Osteoblast (primary cell): ENCODE results near the gene MRPL53. TPM values are rescaled to one million over a fixed set of nuclear protein-coding genes. Genes with fewer than 3 reads are reported as not detected.
A peak's percentile ranks its signal among the peaks of the same experiment; 100 is the strongest.

ENCODE experiments used
- DNase-seq: peaks from one replicate; pipeline ENCODE4 v3.0.0; 2011; ENCODE audit warnings: low spot score, mixed read lengths; ENCODE audit not compliant: insufficient read length; ENCODE audit errors: missing footprints
- H2AFZ ChIP-seq: 2 replicates; pipeline ENCODE4 v1.6.0; 2011; ENCODE audit warnings: mild to moderate bottlenecking, low read length
- H3K27ac ChIP-seq: 2 replicates; pipeline ENCODE4 v1.5.1; 2011; ENCODE audit warnings: mild to moderate bottlenecking, low read depth, low read length, moderate library complexity
- H3K27me3 ChIP-seq: 2 replicates; pipeline ENCODE4 v1.6.0; 2012; ENCODE audit warnings: mild to moderate bottlenecking, control low read depth, inconsistent platforms, low read length, moderate library complexity; ENCODE audit not compliant: insufficient read depth
- H3K36me3 ChIP-seq: 2 replicates; pipeline ENCODE4 v1.5.1; 2011; ENCODE audit warnings: mild to moderate bottlenecking, low read length, control low read depth, moderate library complexity; ENCODE audit not compliant: insufficient read depth
- H3K4me1 ChIP-seq: 2 replicates; pipeline ENCODE4 v1.5.1; 2011; ENCODE audit warnings: mild to moderate bottlenecking, low read length, control low read depth, moderate library complexity; ENCODE audit not compliant: insufficient read depth
- H3K4me2 ChIP-seq: 2 replicates; pipeline ENCODE4 v1.6.0; 2011; ENCODE audit warnings: mild to moderate bottlenecking, low read length; ENCODE audit not compliant: insufficient read depth
- H3K4me3 ChIP-seq: fragments of 200-600 bp; sonication (generic); 3 replicates; pipeline ENCODE4 v1.5.1; 2012; ENCODE audit warnings: mild to moderate bottlenecking, low read length, inconsistent platforms; ENCODE audit not compliant: insufficient read depth
- H3K79me2 ChIP-seq: 2 replicates; pipeline ENCODE4 v1.6.0; 2012; ENCODE audit warnings: mild to moderate bottlenecking, low read length, control low read depth, inconsistent platforms; ENCODE audit not compliant: insufficient read depth
- H3K9me3 ChIP-seq: 2 replicates; pipeline ENCODE4 v1.5.1; 2011; ENCODE audit warnings: low read depth, low read length, control low read depth
- H4K20me1 ChIP-seq: 2 replicates; pipeline ENCODE4 v1.6.0; 2012; ENCODE audit warnings: mild to moderate bottlenecking, low read length, control low read depth; ENCODE audit not compliant: insufficient read depth
- CTCF ChIP-seq: IDR thresholded peaks from 2 replicates; pipeline ENCODE4 v1.5.1; 2011; ENCODE audit warnings: mild to moderate bottlenecking, low read depth, low read length, moderate library complexity; ENCODE audit errors: extremely low read depth
- total RNA-seq: library from RNA; depleted of rRNA; stranded (reverse); fragments of >200 nt; gene quantifications from 2 replicates; pipeline ENCODE4 v1.2.3, GENCODE V29; 2012

The MRPL53 gene
- total RNA-seq, 1 donor: 23.5 TPM

- peaks cover 21% of the 10 kb centered on the region for H3K36me3 ChIP-seq
- no peaks in the 10 kb centered on the region for H3K27me3 ChIP-seq
- peak overlapping the region; percentile 65 for H2AFZ ChIP-seq
- peaks cover 19% of the 10 kb centered on the region for H3K4me1 ChIP-seq
- H3K4me3 ChIP-seq: no peak overlapping the region
- no peaks in the 10 kb centered on the region for H4K20me1 ChIP-seq
- H3K9me3 ChIP-seq: no peaks in the 10 kb centered on the region
- H3K79me2 ChIP-seq: no peaks in the 10 kb centered on the region
- H3K27ac ChIP-seq: no peak overlapping the region
- no peak for TF ChIP-seq CTCF
- H3K4me2 ChIP-seq: peak overlapping the region; percentile 84
- DNase-seq: peak; percentile 30
These were observed 24.7 kb upstream of the MRPL53 start for GRCh38 chr2:74496997-74497776.

- H4K20me1 ChIP-seq: no peaks in the 10 kb centered on the region
- H3K79me2 ChIP-seq: no peaks in the 10 kb centered on the region
- no peak for DNase-seq
- no peaks in the 10 kb centered on the region for H3K27me3 ChIP-seq
- H3K4me1 ChIP-seq: peaks cover 19% of the 10 kb centered on the region
- H3K4me3 ChIP-seq: no peak overlapping the region
- H3K36me3 ChIP-seq: peaks cover 37% of the 10 kb centered on the region
- TF ChIP-seq CTCF: no peak
- no peak overlapping the region for H2AFZ ChIP-seq
- no peak overlapping the region for H3K27ac ChIP-seq
- no peak overlapping the region for H3K4me2 ChIP-seq
- H3K9me3 ChIP-seq: no peaks in the 10 kb centered on the region
These were observed 23.0 kb upstream of the MRPL53 start for GRCh38 chr2:74495440-74495839.

- H3K79me2 ChIP-seq: peaks cover 11% of the 10 kb centered on the region
- H3K27ac ChIP-seq: no peak overlapping the region
- DNase-seq: peak; percentile 44
- H3K4me2 ChIP-seq: no peak overlapping the region
- no peak for TF ChIP-seq CTCF
- no peak overlapping the region for H2AFZ ChIP-seq
- peaks cover 41% of the 10 kb centered on the region for H3K36me3 ChIP-seq
- H4K20me1 ChIP-seq: no peaks in the 10 kb centered on the region
- no peak overlapping the region for H3K4me3 ChIP-seq
- H3K4me1 ChIP-seq: peaks cover 22% of the 10 kb centered on the region
- H3K9me3 ChIP-seq: no peaks in the 10 kb centered on the region
- H3K27me3 ChIP-seq: no peaks in the 10 kb centered on the region
These were observed 21.1 kb upstream of the MRPL53 start for GRCh38 chr2:74493546-74493945.

- no peak overlapping the region for H2AFZ ChIP-seq
- H3K27me3 ChIP-seq: no peaks in the 10 kb centered on the region
- no peaks in the 10 kb centered on the region for H4K20me1 ChIP-seq
- H3K9me3 ChIP-seq: no peaks in the 10 kb centered on the region
- peaks cover 41% of the 10 kb centered on the region for H3K36me3 ChIP-seq
- peaks cover 13% of the 10 kb centered on the region for H3K79me2 ChIP-seq
- H3K4me2 ChIP-seq: no peak overlapping the region
- TF ChIP-seq CTCF: no peak
- no peak for DNase-seq
- H3K27ac ChIP-seq: no peak overlapping the region
- peaks cover 29% of the 10 kb centered on the region for H3K4me1 ChIP-seq
- no peak overlapping the region for H3K4me3 ChIP-seq
These were observed 19.4 kb upstream of the MRPL53 start for GRCh38 chr2:74491648-74492544.
